Measurements from ENCODE around the gene MTX1. TPM values are rescaled to one million over a fixed set of nuclear protein-coding genes. Genes with fewer than 3 reads are reported as not detected.

MTX1 gene
- total and polyA plus RNA-seq, 2 experiments from 2014 or later = 77.7 to 106 TPM

- no peak for TF ChIP-seq EZH2phosphoT487 (IDR thresholded peaks at IDR 0.05; ENCODE audit: unreplicated experiment)
- TF ChIP-seq CTCF (conservative IDR thresholded peaks at IDR 0.05; ENCODE audit: low read depth in 2 of 2) = no peak
- TF ChIP-seq ZNF331 (CRISPR knock-in tag; IDR thresholded peaks at IDR 0.05; ENCODE audit: low read depth) = no peak
- no peak; the same call in 1 of the 2 replicates for TF ChIP-seq POLR2AphosphoS5 (IDR thresholded peaks at IDR 0.05; ENCODE audit: low read depth)
- TF ChIP-seq ZNF114 (CRISPR knock-in tag; IDR thresholded peaks at IDR 0.05) = no peak
Measured at GRCh38 chr1:155199792-155200191, 8.7 kb upstream of the MTX1 start (continued).

- no peak overlapping the region for H3K4me2 ChIP-seq
- H3K79me2 ChIP-seq (replicated peaks; ENCODE audit: insufficient read depth) = peaks cover 21% of the 10 kb centered on the region
- Mint-ChIP-seq H3K4me1 (peaks cover 29% of the 10 kb centered on the region), H3K9me3 (no peaks in the 10 kb centered on the region), H3K4me3 (no peak overlapping the region; the same call in 2 of the 3 replicates), H3K27me3 (ENCODE audit: insufficient read depth, low read depth, poor library complexity) (peaks cover 55% of the 10 kb centered on the region), H3K27ac (no peak overlapping the region), H3K36me3 (ENCODE audit: low read depth) (peaks cover 86% of the 10 kb centered on the region)
- peaks cover 14% of the 10 kb centered on the region for H3K4me1 ChIP-seq (ENCODE audit: insufficient read depth)
- DNase-seq (ENCODE audit: low spot score) = no peak
- no peak overlapping the region for H2AFZ ChIP-seq
- H3K9me2 ChIP-seq (ENCODE audit: insufficient read depth) = no peaks in the 10 kb centered on the region
- H3F3A ChIP-seq (replicated peaks; ENCODE audit: low read depth) = peaks cover 63% of the 10 kb centered on the region
- H3K4me3 ChIP-seq = no peak overlapping the region
- H3K27ac ChIP-seq (ENCODE audit: low read depth) = no peak overlapping the region
- no peak for ATAC-seq
- peaks cover 39% of the 10 kb centered on the region for H4K20me1 ChIP-seq (replicated peaks; ENCODE audit: insufficient read depth)
- H3K36me3 ChIP-seq (ENCODE audit: insufficient read depth) = peaks cover 52% of the 10 kb centered on the region
- no peak for TF ChIP-seq REST (IDR thresholded peaks at IDR 0.05; ENCODE audit: unreplicated experiment)
- no peak for TF ChIP-seq NANOG (IDR thresholded peaks at IDR 0.05; ENCODE audit: borderline replicate concordance)
- TF ChIP-seq, protein P1, sequence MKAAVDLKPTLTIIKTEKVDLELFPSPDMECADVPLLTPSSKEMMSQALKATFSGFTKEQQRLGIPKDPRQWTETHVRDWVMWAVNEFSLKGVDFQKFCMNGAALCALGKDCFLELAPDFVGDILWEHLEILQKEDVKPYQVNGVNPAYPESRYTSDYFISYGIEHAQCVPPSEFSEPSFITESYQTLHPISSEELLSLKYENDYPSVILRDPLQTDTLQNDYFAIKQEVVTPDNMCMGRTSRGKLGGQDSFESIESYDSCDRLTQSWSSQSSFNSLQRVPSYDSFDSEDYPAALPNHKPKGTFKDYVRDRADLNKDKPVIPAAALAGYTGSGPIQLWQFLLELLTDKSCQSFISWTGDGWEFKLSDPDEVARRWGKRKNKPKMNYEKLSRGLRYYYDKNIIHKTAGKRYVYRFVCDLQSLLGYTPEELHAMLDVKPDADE (IDR thresholded peaks at IDR 0.05) = no peak
- no peak for TF ChIP-seq JUNB (IDR thresholded peaks at IDR 0.05; ENCODE audit: unreplicated experiment)
- no peak for TF ChIP-seq EZH2 (IDR thresholded peaks at IDR 0.05; ENCODE audit: low read depth, unreplicated experiment)
- no peak for TF ChIP-seq EZH2phosphoT487 (IDR thresholded peaks at IDR 0.05; ENCODE audit: unreplicated experiment)
- TF ChIP-seq, protein P2, sequence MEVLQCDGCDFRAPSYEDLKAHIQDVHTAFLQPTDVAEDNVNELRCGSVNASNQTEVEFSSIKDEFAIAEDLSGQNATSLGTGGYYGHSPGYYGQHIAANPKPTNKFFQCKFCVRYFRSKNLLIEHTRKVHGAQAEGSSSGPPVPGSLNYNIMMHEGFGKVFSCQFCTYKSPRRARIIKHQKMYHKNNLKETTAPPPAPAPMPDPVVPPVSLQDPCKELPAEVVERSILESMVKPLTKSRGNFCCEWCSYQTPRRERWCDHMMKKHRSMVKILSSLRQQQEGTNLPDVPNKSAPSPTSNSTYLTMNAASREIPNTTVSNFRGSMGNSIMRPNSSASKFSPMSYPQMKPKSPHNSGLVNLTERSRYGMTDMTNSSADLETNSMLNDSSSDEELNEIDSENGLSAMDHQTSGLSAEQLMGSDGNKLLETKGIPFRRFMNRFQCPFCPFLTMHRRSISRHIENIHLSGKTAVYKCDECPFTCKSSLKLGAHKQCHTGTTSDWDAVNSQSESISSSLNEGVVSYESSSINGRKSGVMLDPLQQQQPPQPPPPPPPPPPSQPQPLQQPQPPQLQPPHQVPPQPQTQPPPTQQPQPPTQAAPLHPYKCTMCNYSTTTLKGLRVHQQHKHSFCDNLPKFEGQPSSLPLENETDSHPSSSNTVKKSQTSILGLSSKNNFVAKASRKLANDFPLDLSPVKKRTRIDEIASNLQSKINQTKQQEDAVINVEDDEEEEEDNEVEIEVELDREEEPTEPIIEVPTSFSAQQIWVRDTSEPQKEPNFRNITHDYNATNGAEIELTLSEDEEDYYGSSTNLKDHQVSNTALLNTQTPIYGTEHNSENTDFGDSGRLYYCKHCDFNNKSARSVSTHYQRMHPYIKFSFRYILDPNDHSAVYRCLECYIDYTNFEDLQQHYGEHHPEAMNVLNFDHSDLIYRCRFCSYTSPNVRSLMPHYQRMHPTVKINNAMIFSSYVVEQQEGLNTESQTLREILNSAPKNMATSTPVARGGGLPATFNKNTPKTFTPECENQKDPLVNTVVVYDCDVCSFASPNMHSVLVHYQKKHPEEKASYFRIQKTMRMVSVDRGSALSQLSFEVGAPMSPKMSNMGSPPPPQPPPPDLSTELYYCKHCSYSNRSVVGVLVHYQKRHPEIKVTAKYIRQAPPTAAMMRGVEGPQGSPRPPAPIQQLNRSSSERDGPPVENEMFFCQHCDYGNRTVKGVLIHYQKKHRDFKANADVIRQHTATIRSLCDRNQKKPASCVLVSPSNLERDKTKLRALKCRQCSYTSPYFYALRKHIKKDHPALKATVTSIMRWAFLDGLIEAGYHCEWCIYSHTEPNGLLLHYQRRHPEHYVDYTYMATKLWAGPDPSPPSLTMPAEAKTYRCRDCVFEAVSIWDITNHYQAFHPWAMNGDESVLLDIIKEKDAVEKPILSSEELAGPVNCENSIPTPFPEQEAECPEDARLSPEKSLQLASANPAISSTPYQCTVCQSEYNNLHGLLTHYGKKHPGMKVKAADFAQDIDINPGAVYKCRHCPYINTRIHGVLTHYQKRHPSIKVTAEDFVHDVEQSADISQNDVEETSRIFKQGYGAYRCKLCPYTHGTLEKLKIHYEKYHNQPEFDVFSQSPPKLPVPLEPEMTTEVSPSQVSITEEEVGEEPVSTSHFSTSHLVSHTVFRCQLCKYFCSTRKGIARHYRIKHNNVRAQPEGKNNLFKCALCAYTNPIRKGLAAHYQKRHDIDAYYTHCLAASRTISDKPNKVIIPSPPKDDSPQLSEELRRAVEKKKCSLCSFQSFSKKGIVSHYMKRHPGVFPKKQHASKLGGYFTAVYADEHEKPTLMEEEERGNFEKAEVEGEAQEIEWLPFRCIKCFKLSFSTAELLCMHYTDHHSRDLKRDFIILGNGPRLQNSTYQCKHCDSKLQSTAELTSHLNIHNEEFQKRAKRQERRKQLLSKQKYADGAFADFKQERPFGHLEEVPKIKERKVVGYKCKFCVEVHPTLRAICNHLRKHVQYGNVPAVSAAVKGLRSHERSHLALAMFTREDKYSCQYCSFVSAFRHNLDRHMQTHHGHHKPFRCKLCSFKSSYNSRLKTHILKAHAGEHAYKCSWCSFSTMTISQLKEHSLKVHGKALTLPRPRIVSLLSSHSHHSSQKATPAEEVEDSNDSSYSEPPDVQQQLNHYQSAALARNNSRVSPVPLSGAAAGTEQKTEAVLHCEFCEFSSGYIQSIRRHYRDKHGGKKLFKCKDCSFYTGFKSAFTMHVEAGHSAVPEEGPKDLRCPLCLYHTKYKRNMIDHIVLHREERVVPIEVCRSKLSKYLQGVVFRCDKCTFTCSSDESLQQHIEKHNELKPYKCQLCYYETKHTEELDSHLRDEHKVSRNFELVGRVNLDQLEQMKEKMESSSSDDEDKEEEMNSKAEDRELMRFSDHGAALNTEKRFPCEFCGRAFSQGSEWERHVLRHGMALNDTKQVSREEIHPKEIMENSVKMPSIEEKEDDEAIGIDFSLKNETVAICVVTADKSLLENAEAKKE (CRISPR knock-in tag; IDR thresholded peaks at IDR 0.05) = no peak
- no peaks in the 10 kb centered on the region for H3K27me3 ChIP-seq (ENCODE audit: insufficient read depth)
Measured at GRCh38 chr1:155200920-155201319, 7.6 kb upstream of the MTX1 start.
